AG04449 (cell line): Measurements from ENCODE around the gene FRMPD2.

Experiments
- CTCF ChIA-PET: fragments of 350-600 bp; formaldehyde crosslinking; extraction: SDS; loops from one replicate; lab custom pipeline; 2021; ENCODE audit warnings: antibody characterized with exemption; lab: Yijun Ruan, JAX
- POLR2A ChIA-PET: fragments of 400-600, 350-600 bp; formaldehyde crosslinking; extraction: SDS; loops from one replicate; lab custom pipeline; 2020; ENCODE audit warnings: antibody characterized with exemption, inconsistent platforms; lab: Yijun Ruan, JAX
- DNase-seq: peaks from one replicate; pipeline ENCODE4 v3.0.0-alpha.2; 2010; ENCODE audit warnings: low read depth, low spot score
- H3K4me3 ChIP-seq: 2 replicates; pipeline ENCODE4 v1.5.1; 2011; ENCODE audit warnings: low read depth, mild to moderate bottlenecking, control low read depth, low read length
- CTCF ChIP-seq: IDR thresholded peaks from one replicate; pipeline ENCODE4 v1.5.1; 2011; ENCODE audit warnings: mild to moderate bottlenecking, moderate library complexity, low read length, control low read depth, inconsistent platforms; ENCODE audit not compliant: insufficient read depth; ENCODE audit errors: missing control alignments

Gene FRMPD2

DNA sequence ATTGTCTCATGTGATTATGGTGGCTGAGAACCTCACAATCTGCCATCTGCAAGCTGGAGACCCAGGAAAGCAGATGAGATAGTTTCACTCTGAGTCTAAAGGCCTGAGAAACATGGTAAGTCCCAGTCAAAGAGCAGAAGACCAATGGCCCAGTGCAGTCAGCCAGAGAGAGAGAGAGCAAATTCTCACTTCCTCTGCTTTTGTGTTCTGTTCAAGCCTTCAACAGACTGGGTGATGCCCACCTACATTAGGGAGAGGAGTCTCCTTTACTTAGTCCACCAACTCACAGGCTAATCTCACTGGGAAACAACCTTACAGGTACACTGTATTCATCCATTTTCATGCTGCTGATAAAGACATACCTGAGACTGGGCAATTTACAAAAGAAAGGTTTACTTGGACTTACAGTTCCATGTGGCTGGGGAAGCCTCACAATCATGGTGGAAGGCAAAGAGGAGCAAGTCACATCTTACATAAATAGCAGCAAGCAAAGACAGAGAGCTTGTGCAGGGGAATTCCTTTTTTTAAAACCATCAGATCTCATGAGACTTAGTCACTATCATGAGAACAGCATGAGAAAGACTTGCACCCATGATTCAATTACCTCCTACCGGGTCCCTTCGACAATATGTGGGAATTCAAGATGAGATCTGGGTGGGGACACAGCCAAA lies 4.7 kb upstream of the FRMPD2 start:
- no peak for DNase-seq
- CTCF ChIA-PET, result no interaction called here
- TF ChIP-seq CTCF, result no peak
- POLR2A ChIA-PET, result no interaction called here
- H3K4me3 ChIP-seq, result no peak overlapping the region

DNA sequence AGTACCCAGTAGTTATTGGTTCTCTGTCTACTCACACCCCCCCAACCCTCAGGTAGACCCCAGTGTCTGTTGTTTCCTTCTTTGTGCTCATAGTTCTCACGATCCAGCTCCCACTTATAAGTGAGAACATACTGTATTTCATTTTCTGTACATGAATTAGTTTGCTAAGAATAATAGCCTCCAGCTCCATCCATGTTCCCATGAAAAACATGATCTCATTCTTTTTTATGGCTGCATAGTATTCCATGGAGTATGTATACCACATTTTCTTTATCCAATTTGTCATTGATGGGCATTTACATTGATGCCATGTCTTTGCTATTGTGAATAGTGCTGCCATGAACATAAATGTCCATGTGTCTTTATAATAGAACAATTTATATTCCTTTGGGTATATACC lies 2.6 kb upstream of the FRMPD2 start:
- ChIA-PET POLR2A (no interaction called here), CTCF (no interaction called here)
- no peak for TF ChIP-seq CTCF
- no peak overlapping the region for H3K4me3 ChIP-seq
- DNase-seq, result no peak

DNA sequence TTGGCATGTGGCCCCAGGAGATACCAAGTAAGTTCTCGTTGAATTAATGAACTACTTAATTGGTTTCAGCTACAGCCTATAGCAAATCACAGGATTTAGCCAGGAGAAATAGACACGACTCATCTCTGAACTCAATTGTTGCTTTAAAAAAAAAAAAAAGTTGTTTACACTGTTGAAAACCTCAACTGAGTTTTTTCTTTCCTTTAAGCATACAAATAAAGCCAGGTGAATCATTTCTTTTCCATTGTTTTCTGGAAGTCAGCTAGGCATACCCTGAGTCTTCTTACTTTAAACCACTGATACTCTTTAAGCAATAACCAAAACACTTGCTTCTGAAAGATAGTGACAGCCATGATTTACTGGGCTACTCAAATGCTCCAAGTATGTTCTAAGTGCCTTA lies 755 bp downstream of the FRMPD2 start:
- H3K4me3 ChIP-seq, result no peak overlapping the region
- ChIA-PET POLR2A (no interaction called here), CTCF (no interaction called here)
- no peak for DNase-seq
- no peak for TF ChIP-seq CTCF

- H3K4me3 ChIP-seq, result no peak overlapping the region
- no peak for DNase-seq
- CTCF ChIA-PET, result no interaction called here
- TF ChIP-seq CTCF, result no peak
- POLR2A ChIA-PET, result no interaction called here
These were observed 1.8 kb downstream of the FRMPD2 start for GRCh38 chr10:48272682-48273081.

- no peak overlapping the region for H3K4me3 ChIP-seq
- ChIA-PET CTCF (interaction anchor here (0.9 to 1.7 kb wide), 3 partner anchors 18 to 19 kb away, joined by 3 to 4 read pairs (median 4); no protein-coding TSS in a partner anchor), POLR2A (no interaction called here)
- DNase-seq, result no peak
- no peak for TF ChIP-seq CTCF
These were observed 3.3 kb downstream of the FRMPD2 start for GRCh38 chr10:48271047-48271730.

- TF ChIP-seq CTCF, result no peak
- ChIA-PET CTCF (no interaction called here), POLR2A (no interaction called here)
- no peak overlapping the region for H3K4me3 ChIP-seq
- DNase-seq, result no peak
These were observed 8.0 kb downstream of the FRMPD2 start for GRCh38 chr10:48266528-48266927.
